ENCODE measurements around the gene SALL2. TPM values are rescaled to one million over a fixed set of nuclear protein-coding genes. Genes with fewer than 3 reads are reported as not detected.

The SALL2 gene
- total RNA-seq, 1 experiment from 2014 or later = 239 TPM

DNA sequence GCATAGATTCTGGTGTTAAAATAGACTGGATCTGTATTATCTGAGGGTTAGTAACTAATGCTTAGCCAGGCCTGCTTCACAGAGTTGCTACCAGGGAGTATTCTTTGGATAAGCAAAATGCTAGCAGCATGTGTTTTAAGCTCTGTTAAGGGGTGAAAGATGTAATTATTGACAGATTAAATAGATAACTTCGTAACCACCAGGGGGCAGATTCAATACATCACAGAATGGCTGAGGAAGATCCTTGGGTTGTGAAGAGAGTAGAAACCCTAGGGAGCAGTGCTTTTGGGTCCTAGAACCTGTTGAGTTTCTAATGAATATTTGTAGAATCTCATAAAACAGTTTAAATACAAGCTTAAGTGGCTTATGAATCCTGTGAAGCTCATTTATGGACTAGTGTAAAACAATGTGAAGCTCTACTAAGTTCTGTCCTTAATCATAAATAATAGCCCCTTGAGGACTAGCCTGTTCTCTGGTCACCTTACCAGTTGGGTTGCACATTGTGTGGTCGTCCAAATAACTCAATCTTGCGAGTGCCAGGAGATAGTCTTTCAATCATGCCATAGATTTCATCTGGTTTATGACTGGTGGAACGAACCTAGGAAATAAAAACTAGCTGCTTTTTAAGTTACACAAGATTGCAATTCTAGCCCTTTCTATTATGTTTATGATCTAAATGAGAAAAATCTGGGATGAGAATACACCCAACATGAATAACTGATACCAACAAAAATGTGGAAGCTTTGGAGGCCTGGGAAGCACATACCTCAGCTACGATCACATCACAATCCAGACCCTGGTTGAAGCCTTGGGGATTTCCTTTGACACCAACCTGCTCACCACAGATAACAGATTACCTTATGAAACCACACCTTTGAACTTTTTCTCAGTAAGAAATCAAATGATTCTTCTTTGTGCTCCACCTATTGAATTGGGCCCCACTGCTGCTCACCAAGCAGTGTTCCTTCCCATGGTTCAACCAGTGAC, 27.3 kb downstream of the SALL2 start:
- peaks cover 86% of the 10 kb centered on the region for H3K36me3 Mint-ChIP-seq
- DNase-seq (ENCODE audit: low spot score) = no peak
- POLR2A ChIA-PET = interaction anchor here (1.0 to 2.5 kb wide), 5 partner anchors 12 to 60 kb away, joined by 3 to 13 read pairs (median 4); partner anchors contain the start of genes CHD8, METTL3 and SALL2

GRCh38 chr14:21496453-21496852, 29.7 kb downstream of the SALL2 start:
- CTCF ChIA-PET = interaction anchor here (1.3 kb wide), 1 partner anchor 15 kb away, joined by 4 read pairs; the partner anchor contains the start of gene METTL3
- H3K36me3 Mint-ChIP-seq = peaks cover 82% of the 10 kb centered on the region

More for the DNA sequence above, 27.3 kb downstream of the SALL2 start:
- TF ChIP-seq ZNF423 (CRISPR knock-in tag; IDR thresholded peaks at IDR 0.05) (no peak), CBFB (CRISPR knock-in tag; IDR thresholded peaks at IDR 0.05; ENCODE audit: low read depth) (no peak)
- peak; percentile 65 for ATAC-seq
- no peaks in the 10 kb centered on the region for H3K27me3 Mint-ChIP-seq (ENCODE audit: low read depth)
- H3K4me3 Mint-ChIP-seq = no peak overlapping the region
- CTCF ChIA-PET = interaction anchor here (0.6 to 3.6 kb wide), 24 partner anchors 8 to 250 kb away, joined by 3 to 47 read pairs (median 4); partner anchors contain the start of genes METTL3, RAB2B, SALL2 and SUPT16H
- H3K9me3 Mint-ChIP-seq = no peaks in the 10 kb centered on the region
- peaks cover 29% of the 10 kb centered on the region for H3K4me1 Mint-ChIP-seq
- H3K27ac Mint-ChIP-seq = peak overlapping the region; percentile 59

More at GRCh38 chr14:21496453-21496852, 29.7 kb downstream of the SALL2 start:
- DNase-seq (ENCODE audit: low spot score) = no peak
- H3K9me3 Mint-ChIP-seq = no peaks in the 10 kb centered on the region
- H3K4me1 Mint-ChIP-seq = peaks cover 26% of the 10 kb centered on the region
- no peak overlapping the region for H3K4me3 Mint-ChIP-seq
- ATAC-seq = no peak
- no peaks in the 10 kb centered on the region for H3K27me3 Mint-ChIP-seq (ENCODE audit: low read depth)
- H3K27ac Mint-ChIP-seq = peak overlapping the region; percentile 50
- POLR2A ChIA-PET = interaction anchor here (1.4 kb wide), 1 partner anchor 29 kb away, joined by 3 read pairs; the partner anchor contains the start of gene SALL2
- TF ChIP-seq MAX (CRISPR knock-in tag; IDR thresholded peaks at IDR 0.05) = no peak
- TF ChIP-seq ZNF317 (CRISPR knock-in tag; IDR thresholded peaks at IDR 0.05; ENCODE audit: borderline replicate concordance, low read depth) = no peak
- TF ChIP-seq ZNF121 (CRISPR knock-in tag; IDR thresholded peaks at IDR 0.05) = no peak
- no peak for TF ChIP-seq ZNF416 (CRISPR knock-in tag; IDR thresholded peaks at IDR 0.05)
- no peak for TF ChIP-seq MYBL2 (CRISPR knock-in tag; IDR thresholded peaks at IDR 0.05)
- no peak for TF ChIP-seq E2F5 (CRISPR knock-in tag; IDR thresholded peaks at IDR 0.05)
- no peak for TF ChIP-seq ZBTB21 (CRISPR knock-in tag; IDR thresholded peaks at IDR 0.05; ENCODE audit: borderline replicate concordance)
- no peak for TF ChIP-seq NFYB (CRISPR knock-in tag; conservative IDR thresholded peaks at IDR 0.05; ENCODE audit: low read depth)
- TF ChIP-seq, protein P1, sequence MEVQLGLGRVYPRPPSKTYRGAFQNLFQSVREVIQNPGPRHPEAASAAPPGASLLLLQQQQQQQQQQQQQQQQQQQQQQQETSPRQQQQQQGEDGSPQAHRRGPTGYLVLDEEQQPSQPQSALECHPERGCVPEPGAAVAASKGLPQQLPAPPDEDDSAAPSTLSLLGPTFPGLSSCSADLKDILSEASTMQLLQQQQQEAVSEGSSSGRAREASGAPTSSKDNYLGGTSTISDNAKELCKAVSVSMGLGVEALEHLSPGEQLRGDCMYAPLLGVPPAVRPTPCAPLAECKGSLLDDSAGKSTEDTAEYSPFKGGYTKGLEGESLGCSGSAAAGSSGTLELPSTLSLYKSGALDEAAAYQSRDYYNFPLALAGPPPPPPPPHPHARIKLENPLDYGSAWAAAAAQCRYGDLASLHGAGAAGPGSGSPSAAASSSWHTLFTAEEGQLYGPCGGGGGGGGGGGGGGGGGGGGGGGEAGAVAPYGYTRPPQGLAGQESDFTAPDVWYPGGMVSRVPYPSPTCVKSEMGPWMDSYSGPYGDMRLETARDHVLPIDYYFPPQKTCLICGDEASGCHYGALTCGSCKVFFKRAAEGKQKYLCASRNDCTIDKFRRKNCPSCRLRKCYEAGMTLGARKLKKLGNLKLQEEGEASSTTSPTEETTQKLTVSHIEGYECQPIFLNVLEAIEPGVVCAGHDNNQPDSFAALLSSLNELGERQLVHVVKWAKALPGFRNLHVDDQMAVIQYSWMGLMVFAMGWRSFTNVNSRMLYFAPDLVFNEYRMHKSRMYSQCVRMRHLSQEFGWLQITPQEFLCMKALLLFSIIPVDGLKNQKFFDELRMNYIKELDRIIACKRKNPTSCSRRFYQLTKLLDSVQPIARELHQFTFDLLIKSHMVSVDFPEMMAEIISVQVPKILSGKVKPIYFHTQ (CRISPR knock-in tag; IDR thresholded peaks at IDR 0.05) = no peak
- no peak for TF ChIP-seq ZNF532 (CRISPR knock-in tag; IDR thresholded peaks at IDR 0.05; ENCODE audit: borderline replicate concordance)
- TF ChIP-seq USF1 (CRISPR knock-in tag; IDR thresholded peaks at IDR 0.05) = no peak
- no peak for TF ChIP-seq RORB (CRISPR knock-in tag; IDR thresholded peaks at IDR 0.05)
- TF ChIP-seq, protein P2, sequence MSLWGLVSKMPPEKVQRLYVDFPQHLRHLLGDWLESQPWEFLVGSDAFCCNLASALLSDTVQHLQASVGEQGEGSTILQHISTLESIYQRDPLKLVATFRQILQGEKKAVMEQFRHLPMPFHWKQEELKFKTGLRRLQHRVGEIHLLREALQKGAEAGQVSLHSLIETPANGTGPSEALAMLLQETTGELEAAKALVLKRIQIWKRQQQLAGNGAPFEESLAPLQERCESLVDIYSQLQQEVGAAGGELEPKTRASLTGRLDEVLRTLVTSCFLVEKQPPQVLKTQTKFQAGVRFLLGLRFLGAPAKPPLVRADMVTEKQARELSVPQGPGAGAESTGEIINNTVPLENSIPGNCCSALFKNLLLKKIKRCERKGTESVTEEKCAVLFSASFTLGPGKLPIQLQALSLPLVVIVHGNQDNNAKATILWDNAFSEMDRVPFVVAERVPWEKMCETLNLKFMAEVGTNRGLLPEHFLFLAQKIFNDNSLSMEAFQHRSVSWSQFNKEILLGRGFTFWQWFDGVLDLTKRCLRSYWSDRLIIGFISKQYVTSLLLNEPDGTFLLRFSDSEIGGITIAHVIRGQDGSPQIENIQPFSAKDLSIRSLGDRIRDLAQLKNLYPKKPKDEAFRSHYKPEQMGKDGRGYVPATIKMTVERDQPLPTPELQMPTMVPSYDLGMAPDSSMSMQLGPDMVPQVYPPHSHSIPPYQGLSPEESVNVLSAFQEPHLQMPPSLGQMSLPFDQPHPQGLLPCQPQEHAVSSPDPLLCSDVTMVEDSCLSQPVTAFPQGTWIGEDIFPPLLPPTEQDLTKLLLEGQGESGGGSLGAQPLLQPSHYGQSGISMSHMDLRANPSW (CRISPR knock-in tag; conservative IDR thresholded peaks at IDR 0.05; ENCODE audit: low read depth) = no peak
- no peak for TF ChIP-seq FOXJ3 (CRISPR knock-in tag; IDR thresholded peaks at IDR 0.05; ENCODE audit: borderline replicate concordance)
- TF ChIP-seq RELA (CRISPR knock-in tag; IDR thresholded peaks at IDR 0.05; ENCODE audit: borderline replicate concordance) = no peak
